T-cell (primary cell): Measurements from ENCODE around the gene UVSSA. TPM values are rescaled to one million over a fixed set of nuclear protein-coding genes. Genes with fewer than 3 reads are reported as not detected.
A peak's percentile ranks its signal among the peaks of the same experiment; 100 is the strongest.

Experiments used
- ATAC-seq, 4 experiments: fragments of 200-7000 bp in 3 of 4; fragments of 150-1000 bp in 1 of 4; cut with Tn5 transposase; replicated peaks in 1 of 4; 1 replicate in 3 of 4; 2 replicates in 1 of 4; pipeline ENCODE4 v1.10.0; 2021; ENCODE audit warnings: moderate library complexity in 3 of 4, mild to moderate bottlenecking in 2 of 4, moderate number of reproducible peaks in 1 of 4
- CTCF ChIA-PET, 2 donors: fragments of 300-600 bp; sonication (Branson Sonifier 250); formaldehyde crosslinking; loops; one replicate each; lab custom pipeline; 2022; ENCODE audit warnings: antibody characterized with exemption in 2 of 2; lab: Charles Lee
- POLR2A ChIA-PET, 2 donors: fragments of 300-600 bp; sonication (Branson Sonifier 250); formaldehyde crosslinking; loops; one replicate each; lab custom pipeline; 2022; ENCODE audit warnings: antibody characterized with exemption in 2 of 2; lab: Charles Lee
- DNase-seq, 35 experiments: peaks; one replicate each; pipeline versions ENCODE4 v3.0.0 to v3.0.0-alpha.2; 2013 to 2023
- H3K27ac ChIP-seq: one replicate; pipeline ENCODE4 v1.5.1; 2013; ENCODE audit warnings: low read length
- H3K27me3 ChIP-seq, 2 experiments: replicated peaks in 1 of 2; 1 replicate in 1 of 2; 2 replicates in 1 of 2; pipeline versions ENCODE4 v1.6.1 to v1.7.0; 2013; ENCODE audit warnings: low read length in 1 of 2, mixed read lengths in 1 of 2; ENCODE audit not compliant: control insufficient read depth in 2 of 2, insufficient read depth in 2 of 2; ENCODE audit errors: extremely low read depth in 1 of 2
- H3K36me3 ChIP-seq, 2 donors: 1 replicate in 1 of 2; 2 replicates in 1 of 2; pipeline versions ENCODE4 v1.6.1 to v1.7.0; 2013; ENCODE audit warnings: low read length in 1 of 2; ENCODE audit not compliant: control insufficient read depth in 2 of 2, insufficient read depth in 1 of 2; ENCODE audit errors: extremely low read depth in 1 of 2
- H3K4me1 ChIP-seq, 2 experiments: 1 replicate in 1 of 2; 2 replicates in 1 of 2; pipeline versions ENCODE4 v1.6.1 to v1.7.0; 2013; ENCODE audit warnings: low read length in 2 of 2, mixed read lengths in 1 of 2; ENCODE audit not compliant: insufficient read depth in 2 of 2, control insufficient read depth in 1 of 2; ENCODE audit errors: extremely low read depth in 1 of 2
- H3K4me3 ChIP-seq, 2 donors: 1 replicate in 1 of 2; 2 replicates in 1 of 2; pipeline versions ENCODE4 v1.5.1 to v1.7.0; 2013; ENCODE audit warnings: mild to moderate bottlenecking in 2 of 2, low read length in 1 of 2, moderate library complexity in 1 of 2; ENCODE audit not compliant: control insufficient read depth in 1 of 2; ENCODE audit errors: extremely low read depth in 1 of 2
- H3K9me3 ChIP-seq: 2 replicates; pipeline ENCODE4 v1.7.0; 2013
- H3K27ac Mint-ChIP-seq, 2 donors: one replicate each; pipeline ENCODE4 v1.8.0; 2020 to 2021; ENCODE audit warnings: mild to moderate bottlenecking in 2 of 2, mixed read lengths in 2 of 2
- H3K27me3 Mint-ChIP-seq, 2 donors: one replicate each; pipeline ENCODE4 v1.8.0; 2021 to 2022; ENCODE audit warnings: mixed read lengths in 2 of 2
- H3K36me3 Mint-ChIP-seq: one replicate; pipeline ENCODE4 v1.8.0; 2021; ENCODE audit warnings: mixed read lengths
- H3K4me1 Mint-ChIP-seq, 3 donors: one replicate each; pipeline ENCODE4 v1.8.0; 2020 to 2022; ENCODE audit warnings: mixed read lengths in 3 of 3, mild to moderate bottlenecking in 1 of 3
- H3K4me3 Mint-ChIP-seq, 3 donors: one replicate each; pipeline ENCODE4 v1.8.0; 2020 to 2022; ENCODE audit warnings: mild to moderate bottlenecking in 3 of 3, mixed read lengths in 3 of 3, moderate library complexity in 3 of 3
- H3K9me3 Mint-ChIP-seq, 3 donors: one replicate each; pipeline ENCODE4 v1.8.0; 2020 to 2022; ENCODE audit warnings: mixed read lengths in 3 of 3
- WGBS: methylation state at CpG from one replicate; pipeline ENCODE4 v1.1.5; 2013; ENCODE audit warnings: missing lambda C conversion rate; ENCODE audit not compliant: insufficient coverage; 5-methylcytosine and 5-hydroxymethylcytosine counted together
- total RNA-seq, 35 experiments: library from RNA in 6 of 35; stranded (reverse) in 6 of 35; fragments of 120-200 nt in 1 of 35; gene quantifications; one replicate each; pipeline versions ENCODE4 v1.2.1 to v1.2.4 and lab custom pipeline; 2013 to 2026

UVSSA gene
- total RNA-seq, 5 donors from 2014 or later (not counting 1 experiment from before 2014, with no cell fraction given): 39.9 to 53.7 (median 42.7) TPM

- ATAC-seq (no peak), DNase-seq (peak in 1 of 35 experiments; percentile 2)
- peaks cover 4 to 38% of the 10 kb centered on the region in 2 donors for H3K27me3 Mint-ChIP-seq
- H3K4me1 Mint-ChIP-seq: peaks cover 3 to 13% (median 4%) of the 10 kb centered on the region in 3 donors
- ChIA-PET CTCF (no interaction called here), POLR2A (no interaction called here)
- 65% methylated on average over 8 of the region's 14 CpGs for WGBS
- no peaks in the 10 kb centered on the region for H3K36me3 Mint-ChIP-seq
- no peak overlapping the region for H3K27ac Mint-ChIP-seq
- no peak overlapping the region for H3K4me3 Mint-ChIP-seq
- no peaks in the 10 kb centered on the region for H3K9me3 Mint-ChIP-seq
- Histone ChIP-seq H3K27ac (no peak overlapping the region), H3K4me3 (no peak overlapping the region), H3K27me3 (peaks cover 0 to 62% of the 10 kb centered on the region in 2 experiments), H3K4me1 (peaks cover 0 to 14% of the 10 kb centered on the region in 2 experiments), H3K36me3 (no peaks in the 10 kb centered on the region), H3K9me3 (no peaks in the 10 kb centered on the region)
Measured at GRCh38 chr4:1400831-1401408, 53.9 kb downstream of the UVSSA start.

GRCh38 chr4:1401409-1402020 is 54.5 kb downstream of the UVSSA start:
- H3K9me3 ChIP-seq: no peaks in the 10 kb centered on the region
- WGBS: 33% methylated on average over 16 of the region's 18 CpGs
- Mint-ChIP-seq H3K36me3 (no peaks in the 10 kb centered on the region), H3K4me1 (peaks cover 3 to 13% (median 4%) of the 10 kb centered on the region in 3 donors), H3K9me3 (no peaks in the 10 kb centered on the region), H3K4me3 (no peak overlapping the region), H3K27ac (no peak overlapping the region), H3K27me3 (peaks cover 4 to 38% of the 10 kb centered on the region in 2 donors)
- H3K36me3 ChIP-seq: no peaks in the 10 kb centered on the region
- no peak for DNase-seq
- no peak overlapping the region for H3K4me3 ChIP-seq
- H3K27me3 ChIP-seq: peaks cover 0 to 62% of the 10 kb centered on the region in 2 experiments
- ChIA-PET CTCF (no interaction called here), POLR2A (no interaction called here)
- no peak for ATAC-seq
- peaks cover 0 to 14% of the 10 kb centered on the region in 2 experiments for H3K4me1 ChIP-seq
- no peak overlapping the region for H3K27ac ChIP-seq

- Histone ChIP-seq H3K4me1 (peaks cover 0 to 14% of the 10 kb centered on the region in 2 experiments), H3K27ac (no peak overlapping the region), H3K27me3 (peaks cover 0 to 66% of the 10 kb centered on the region in 2 experiments), H3K36me3 (no peaks in the 10 kb centered on the region), H3K9me3 (no peaks in the 10 kb centered on the region), H3K4me3 (no peak overlapping the region)
- Mint-ChIP-seq H3K27ac (no peak overlapping the region), H3K27me3 (peaks cover 4 to 39% of the 10 kb centered on the region in 2 donors), H3K36me3 (no peaks in the 10 kb centered on the region), H3K4me3 (peak overlapping the region in 1 of 3 donors; percentile 13), H3K9me3 (no peaks in the 10 kb centered on the region), H3K4me1 (peaks cover 3 to 13% (median 4%) of the 10 kb centered on the region in 3 donors)
- ATAC-seq: no peak
- POLR2A ChIA-PET: no interaction called here
- CTCF ChIA-PET: no interaction called here
- DNase-seq: peak in 2 of 35 experiments; percentile 1 to 7
- WGBS: 10% methylated on average over 22 of the region's 24 CpGs
Measured at GRCh38 chr4:1402021-1402515, 55.1 kb downstream of the UVSSA start.

- ATAC-seq (peak in 1 of 4 experiments; percentile 15), DNase-seq (no peak)
- H3K27me3 Mint-ChIP-seq: peaks cover 10 to 43% of the 10 kb centered on the region in 2 donors
- H3K9me3 Mint-ChIP-seq: no peaks in the 10 kb centered on the region
- Histone ChIP-seq H3K27ac (no peak overlapping the region), H3K36me3 (no peaks in the 10 kb centered on the region), H3K27me3 (peaks cover 0 to 71% of the 10 kb centered on the region in 2 experiments), H3K4me3 (no peak overlapping the region), H3K4me1 (peaks cover 0 to 14% of the 10 kb centered on the region in 2 experiments), H3K9me3 (no peaks in the 10 kb centered on the region)
- peak overlapping the region in 1 of 3 donors; percentile 13 for H3K4me3 Mint-ChIP-seq
- POLR2A ChIA-PET: no interaction called here
- H3K36me3 Mint-ChIP-seq: no peaks in the 10 kb centered on the region
- no peak overlapping the region for H3K27ac Mint-ChIP-seq
- 8% methylated on average over 68 of the region's 69 CpGs for WGBS
- H3K4me1 Mint-ChIP-seq: peaks cover 4 to 17% (median 6%) of the 10 kb centered on the region in 3 donors
- CTCF ChIA-PET: no interaction called here
Measured at GRCh38 chr4:1402516-1403091, 55.6 kb downstream of the UVSSA start.

GRCh38 chr4:1403177-1403583 is 56.2 kb downstream of the UVSSA start:
- Mint-ChIP-seq H3K27ac (no peak overlapping the region), H3K36me3 (no peaks in the 10 kb centered on the region), H3K4me1 (peaks cover 4 to 18% (median 6%) of the 10 kb centered on the region in 3 donors), H3K9me3 (no peaks in the 10 kb centered on the region), H3K27me3 (peaks cover 12 to 48% of the 10 kb centered on the region in 2 donors), H3K4me3 (no peak overlapping the region)
- Histone ChIP-seq H3K4me3 (no peak overlapping the region), H3K9me3 (no peaks in the 10 kb centered on the region), H3K27ac (no peak overlapping the region), H3K4me1 (peaks cover 0 to 14% of the 10 kb centered on the region in 2 experiments), H3K27me3 (peaks cover under 1 to 74% of the 10 kb centered on the region in 2 experiments), H3K36me3 (no peaks in the 10 kb centered on the region)
- ChIA-PET POLR2A (no interaction called here), CTCF (no interaction called here)
- 16% methylated on average over 58 of the region's 58 CpGs for WGBS
- DNase-seq (peak in 1 of 35 experiments; percentile 2), ATAC-seq (no peak)
